Regular cardiac myocyte (primary cell): ENCODE data around the gene ZNF341. TPM values are rescaled to one million over a fixed set of nuclear protein-coding genes. Genes with fewer than 3 reads are reported as not detected.

Experiments
- total RNA-seq: library from RNA; depleted of rRNA; stranded (reverse); fragments of >200 nt; gene quantifications from 2 replicates; pipeline ENCODE4 v1.2.3, GENCODE V29; 2014

Gene ZNF341
- 0.77 and 1.1 TPM in 2 replicates for total RNA-seq

DNA sequence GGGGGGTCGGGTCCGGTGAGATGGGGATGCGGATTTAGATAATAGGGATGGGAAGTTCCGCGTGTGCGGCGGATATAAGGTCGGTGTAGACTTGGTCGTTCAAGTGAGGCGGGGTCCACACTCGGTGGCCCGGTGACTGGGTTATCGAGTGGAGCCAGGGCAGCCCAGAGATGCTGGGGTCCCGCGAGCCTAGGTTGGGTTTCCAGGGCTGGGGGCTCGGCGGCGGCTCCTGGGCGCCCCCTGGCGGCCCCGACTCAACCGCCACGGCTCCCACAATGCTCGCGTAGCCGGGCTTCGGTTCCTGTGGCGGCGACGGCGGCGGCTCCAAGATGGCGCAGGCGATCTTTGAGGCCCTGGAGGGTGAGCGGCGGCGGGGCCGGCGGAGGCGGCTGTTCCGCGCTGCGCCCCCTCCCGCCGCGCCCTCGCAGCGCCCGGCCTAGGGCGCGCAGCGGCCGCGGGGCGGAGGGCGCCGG, at the start of gene ZNF341:
TSS of gene ZNF341 (plus strand) at position 304 of the 473 bp plus-strand sequence. CDS start at position 330, 26 bp downstream.

DNA sequence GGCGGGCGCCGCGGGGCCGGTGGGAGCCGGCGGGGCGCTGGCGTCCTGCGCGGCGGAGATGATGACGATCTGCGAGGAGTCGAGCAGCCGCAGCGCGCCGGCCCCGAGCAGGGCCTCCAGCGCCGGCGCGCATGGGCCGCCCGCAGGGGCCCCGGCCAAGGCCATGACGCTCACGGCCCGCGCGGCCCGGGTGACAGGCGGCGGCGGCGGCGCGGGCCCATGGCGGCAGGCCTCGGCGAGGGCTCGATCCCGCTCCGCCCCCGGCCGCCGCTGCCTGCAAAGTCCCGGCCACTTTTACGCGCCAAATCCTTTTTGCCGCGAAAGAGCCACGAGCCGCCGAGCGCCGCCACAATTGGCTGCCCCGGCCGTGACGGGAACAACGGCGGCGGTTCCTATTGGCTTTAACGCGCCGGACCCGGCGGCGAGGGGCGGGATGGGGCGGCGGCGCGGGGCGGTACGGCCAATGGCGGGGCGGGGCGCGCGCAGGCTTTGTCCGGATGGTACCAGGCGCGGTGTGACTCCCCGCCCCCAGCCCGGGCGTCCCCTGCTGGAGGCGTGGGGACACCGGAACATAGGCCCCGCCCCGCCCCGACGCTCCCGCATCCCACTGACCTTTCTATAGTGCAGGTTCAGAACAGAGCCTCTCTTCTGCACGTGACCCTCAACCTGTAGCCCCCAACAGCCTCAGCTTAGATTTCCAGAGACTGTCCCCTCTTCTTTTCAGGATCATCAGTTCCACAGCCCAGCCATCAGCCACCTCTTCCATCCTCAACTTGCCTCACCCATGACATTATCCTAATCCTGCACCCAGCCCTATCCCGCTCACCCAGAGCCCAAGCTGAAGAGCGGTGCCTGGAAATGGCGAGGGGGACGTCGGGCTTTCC, 45.5 kb upstream of the ZNF341 start, which contains the start of gene E2F1:
TSS of gene E2F1 (minus strand) at position 286 of the 884 bp plus-strand sequence. CDS start at position 165, 121 bp downstream.

DNA sequence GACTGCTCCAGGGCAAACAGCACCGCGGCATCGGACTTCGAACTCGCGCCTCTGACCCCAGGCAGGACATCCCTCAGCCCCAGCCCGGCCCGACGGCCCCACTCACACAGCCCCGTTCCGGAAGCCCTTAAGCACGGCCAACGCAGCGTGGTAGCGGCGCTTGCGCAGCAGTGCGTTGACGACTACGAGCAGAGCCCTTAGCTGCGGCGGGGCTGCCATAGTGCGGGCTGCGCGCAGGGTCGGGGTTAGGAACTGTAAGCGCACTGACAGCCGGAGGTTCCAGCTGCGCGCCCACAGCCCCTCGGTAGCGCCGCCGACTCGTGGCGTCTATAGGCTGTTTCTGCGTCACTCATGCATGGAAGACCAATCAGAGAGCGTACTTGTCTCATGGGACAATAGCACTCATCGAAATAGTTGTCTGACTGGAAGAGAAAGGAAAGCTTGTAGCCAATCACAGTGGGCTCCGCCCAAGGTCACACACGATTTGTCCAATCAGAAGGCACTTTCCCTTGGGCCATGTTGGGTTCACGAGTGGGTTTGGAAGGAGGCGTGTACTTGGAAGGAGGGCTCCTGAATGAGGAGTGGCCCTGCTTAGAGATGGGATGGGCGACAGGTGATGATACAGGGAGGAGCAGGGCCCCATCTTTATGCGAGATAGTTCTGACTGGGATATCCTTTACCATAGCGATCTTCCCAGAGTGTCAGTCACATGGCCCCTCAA, 11.6 kb upstream of the ZNF341 start, which contains the start of gene PXMP4:
TSS of gene PXMP4 (minus strand) at position 322 of the 721 bp plus-strand sequence. CDS start at position 219, 103 bp downstream.

DNA sequence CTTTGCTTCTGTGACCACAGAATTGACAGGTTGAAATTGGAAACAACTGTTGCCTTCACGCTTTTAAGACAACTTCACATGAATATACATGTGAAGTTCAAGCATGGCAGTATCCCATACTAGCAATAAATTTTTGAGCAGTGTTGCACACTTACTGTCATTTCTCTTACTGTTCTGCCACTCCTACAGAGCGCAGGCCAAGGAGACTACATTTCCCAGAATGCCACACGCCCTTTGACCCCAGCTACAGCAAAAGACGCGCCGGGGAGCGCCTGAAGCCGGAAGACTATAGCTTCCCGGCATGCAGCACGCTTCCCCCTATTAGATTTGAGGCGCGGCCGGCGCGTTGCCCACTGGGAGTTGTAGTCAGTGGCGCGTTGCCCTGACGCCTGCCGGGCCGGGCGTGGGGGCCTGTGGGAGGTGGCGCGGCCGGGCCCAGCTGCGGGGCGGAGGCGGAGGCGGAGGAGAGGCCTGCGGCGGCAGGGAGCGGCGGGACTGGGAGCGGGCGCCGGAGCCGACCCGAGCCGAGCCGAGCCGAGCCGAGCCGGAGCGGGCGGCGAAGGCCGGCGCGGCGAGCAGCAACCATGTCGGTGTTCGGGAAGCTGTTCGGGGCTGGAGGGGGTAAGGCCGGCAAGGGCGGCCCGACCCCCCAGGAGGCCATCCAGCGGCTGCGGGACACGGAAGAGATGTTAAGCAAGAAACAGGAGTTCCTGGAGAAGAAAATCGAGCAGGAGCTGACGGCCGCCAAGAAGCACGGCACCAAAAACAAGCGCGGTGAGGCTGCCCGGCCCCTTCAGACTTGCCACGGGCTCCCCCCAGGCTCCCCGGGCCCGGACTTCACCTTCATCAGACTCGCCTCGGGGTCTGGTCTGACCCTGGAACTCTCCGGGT, 79.3 kb downstream of the ZNF341 start, which contains the start of gene CHMP4B:
TSS of gene CHMP4B (plus strand) at position 464 of the 891 bp plus-strand sequence. CDS start at position 585, 121 bp downstream.

Other genes starting within 250 kb of the ZNF341 start
- gene CBFA2T2, start 241.9 kb upstream of the ZNF341 start, total RNA-seq = 3.3 and 3.7 TPM in 2 replicates
- gene C20orf144, start 69.7 kb upstream of the ZNF341 start, total RNA-seq = 0.19 and 0.28 TPM in 2 replicates
- gene ACTL10, start 65.1 kb upstream of the ZNF341 start, total RNA-seq = 2.7 and 2.8 TPM in 2 replicates
- 15.0 and 24.0 TPM in 2 replicates for gene NECAB3, start 57.6 kb upstream of the ZNF341 start, total RNA-seq
- 2.8 and 16.1 TPM in 2 replicates for gene E2F1, start 45.6 kb upstream of the ZNF341 start, total RNA-seq
- 5.4 and 5.6 TPM in 2 replicates for gene PXMP4, start 11.7 kb upstream of the ZNF341 start, total RNA-seq
- 34.1 and 49.8 TPM in 2 replicates for gene CHMP4B, start 79.4 kb downstream of the ZNF341 start, total RNA-seq